Mucosa of descending colon (tissue), 3 donors: ENCODE data around the gene HRH2. TPM values are rescaled to one million over a fixed set of nuclear protein-coding genes. Genes with fewer than 3 reads are reported as not detected.

ENCODE experiments used
- ATAC-seq: fragments of 200-7000 bp; cut with Tn5 transposase; one replicate; pipeline ENCODE4 v1.9.1; 2020; ENCODE audit warnings: mild to moderate bottlenecking, moderate library complexity
- DNase-seq, 3 donors: peaks; one replicate each; pipeline ENCODE4 v3.0.0-alpha.2; 2020
- H3K36me3 ChIP-seq: fragments of 200-600 bp; one replicate; pipeline ENCODE4 v1.8.0; 2021; ENCODE audit warnings: low read depth, mild to moderate bottlenecking
- H3K4me1 ChIP-seq: fragments of 200-600 bp; one replicate; pipeline ENCODE4 v1.8.0; 2021; ENCODE audit warnings: low read depth, mild to moderate bottlenecking
- H3K4me3 ChIP-seq: fragments of 200-600 bp; one replicate; pipeline ENCODE4 v1.8.0; 2021; ENCODE audit warnings: mild to moderate bottlenecking
- H3K9me3 ChIP-seq: fragments of 200-600 bp; one replicate; pipeline ENCODE4 v1.8.0; 2021; ENCODE audit warnings: mild to moderate bottlenecking
- intact Hi-C, 2 donors: fragments of 100-400 bp; cut with DNase I in 1 of 2; cut with micrococcal nuclease in 1 of 2; formaldehyde crosslinking; loops; one replicate each; pipeline versions ENCODE4 v1.11.0 to v1.11.1; 2022; cut with DNase I, micrococcal nuclease
- total RNA-seq, 3 donors: library from RNA; stranded (reverse); fragmentation: NEBNext Ultra II Directional in 2 of 3; extraction: Animal tissue kit (Norgen Biotek cat#: 25700) in 2 of 3; gene quantifications; one replicate each; pipeline versions ENCODE4 v1.2.1 to v1.2.4, GENCODE V29; 2021 to 2023
- TF ChIP-seq, protein P1 (sequence below): fragments of 200-600 bp; IDR thresholded peaks from one replicate; pipeline ENCODE4 v1.8.0; 2022; ENCODE audit warnings: antibody characterized with exemption, mild to moderate bottlenecking
- donor health status: DM: no; HTN: no; CAD: no; lungs with moderate emphysema.
- donor health status: DM: no; HTN: no; CAD: no.
- donor health status: DM: no; HTN: yes; CAD: no.

Gene HRH2
- total RNA-seq, 3 donors from 2014 or later: 0.32 to 3.0 (median 1.3) TPM

DNA sequence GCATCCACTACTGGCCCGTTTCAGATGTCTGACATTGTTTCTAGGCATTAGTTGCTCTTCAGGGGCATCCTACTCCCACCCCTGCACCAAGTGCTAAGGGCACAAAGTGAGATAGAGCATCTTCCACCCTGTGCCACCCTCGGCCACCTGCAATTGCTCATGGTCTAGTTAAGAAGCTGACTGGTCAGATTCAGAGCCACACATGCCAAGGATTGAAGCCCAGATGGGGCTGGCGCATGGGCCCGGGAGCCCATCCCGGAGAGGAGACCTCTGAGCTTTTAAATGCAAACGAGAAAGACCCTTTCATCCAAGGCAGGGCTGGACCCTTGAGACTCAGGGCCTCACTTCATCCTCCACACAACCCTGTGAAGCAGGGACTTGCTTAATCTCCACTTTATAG lies 28.5 kb downstream of the HRH2 start:
- H3K36me3 ChIP-seq: no peaks in the 10 kb centered on the region
- ATAC-seq (no peak), DNase-seq (no peak)
- H3K4me3 ChIP-seq: no peak overlapping the region
- no peaks in the 10 kb centered on the region for H3K9me3 ChIP-seq
- intact Hi-C loops: no loop called here
- TF ChIP-seq, protein P1, sequence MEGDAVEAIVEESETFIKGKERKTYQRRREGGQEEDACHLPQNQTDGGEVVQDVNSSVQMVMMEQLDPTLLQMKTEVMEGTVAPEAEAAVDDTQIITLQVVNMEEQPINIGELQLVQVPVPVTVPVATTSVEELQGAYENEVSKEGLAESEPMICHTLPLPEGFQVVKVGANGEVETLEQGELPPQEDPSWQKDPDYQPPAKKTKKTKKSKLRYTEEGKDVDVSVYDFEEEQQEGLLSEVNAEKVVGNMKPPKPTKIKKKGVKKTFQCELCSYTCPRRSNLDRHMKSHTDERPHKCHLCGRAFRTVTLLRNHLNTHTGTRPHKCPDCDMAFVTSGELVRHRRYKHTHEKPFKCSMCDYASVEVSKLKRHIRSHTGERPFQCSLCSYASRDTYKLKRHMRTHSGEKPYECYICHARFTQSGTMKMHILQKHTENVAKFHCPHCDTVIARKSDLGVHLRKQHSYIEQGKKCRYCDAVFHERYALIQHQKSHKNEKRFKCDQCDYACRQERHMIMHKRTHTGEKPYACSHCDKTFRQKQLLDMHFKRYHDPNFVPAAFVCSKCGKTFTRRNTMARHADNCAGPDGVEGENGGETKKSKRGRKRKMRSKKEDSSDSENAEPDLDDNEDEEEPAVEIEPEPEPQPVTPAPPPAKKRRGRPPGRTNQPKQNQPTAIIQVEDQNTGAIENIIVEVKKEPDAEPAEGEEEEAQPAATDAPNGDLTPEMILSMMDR: no peak
- H3K4me1 ChIP-seq: no peaks in the 10 kb centered on the region

DNA sequence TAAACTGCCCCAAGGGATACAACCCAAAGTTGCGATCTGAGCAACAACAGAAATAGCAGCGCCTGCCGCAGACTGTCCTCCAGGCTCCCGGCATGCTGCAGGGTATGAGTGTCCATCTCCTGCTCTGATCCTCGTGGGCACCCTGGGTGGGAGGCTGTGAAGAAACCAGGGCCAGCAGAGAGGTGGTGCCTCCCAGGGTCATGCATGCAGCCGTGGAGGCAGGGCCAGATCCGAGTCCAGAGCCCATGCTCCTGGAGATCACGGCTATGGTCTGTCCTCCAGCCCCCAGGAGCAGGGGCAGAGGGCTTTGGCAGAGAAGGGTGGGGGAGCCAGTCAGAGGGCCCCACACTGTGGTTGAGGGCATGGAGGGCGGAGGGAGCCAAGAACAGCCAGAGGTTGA lies 29.0 kb downstream of the HRH2 start:
- H3K4me3 ChIP-seq: no peak overlapping the region
- no peaks in the 10 kb centered on the region for H3K4me1 ChIP-seq
- no peaks in the 10 kb centered on the region for H3K36me3 ChIP-seq
- no peak for ATAC-seq
- H3K9me3 ChIP-seq: no peaks in the 10 kb centered on the region
- intact Hi-C loops: no loop called here
- TF ChIP-seq, protein P1: no peak
- no peak for DNase-seq

DNA sequence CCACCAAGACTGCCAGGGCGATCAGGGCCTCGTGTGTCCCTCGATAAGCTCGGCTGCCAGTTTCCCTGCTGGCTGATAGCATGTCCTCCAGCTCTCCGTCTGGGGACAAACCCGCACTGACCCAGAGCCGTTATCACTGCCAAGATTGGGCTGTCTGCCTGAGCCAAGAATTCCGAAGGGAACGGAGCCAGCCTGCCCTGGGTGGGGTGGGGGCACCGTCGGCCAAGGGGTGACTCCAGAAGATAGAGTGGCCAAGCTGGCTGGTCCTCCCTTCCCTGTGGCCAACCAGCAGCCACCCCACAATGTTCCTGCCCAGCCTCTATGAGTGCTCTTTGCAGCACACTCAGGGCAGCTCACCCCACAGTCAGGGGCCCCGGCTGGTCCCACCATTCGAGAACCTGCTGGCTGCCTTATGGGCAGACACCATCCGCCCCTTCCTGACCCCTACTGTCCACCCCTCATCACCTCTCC lies 29.4 kb downstream of the HRH2 start:
- no peak for ATAC-seq
- TF ChIP-seq, protein P1: no peak
- no peaks in the 10 kb centered on the region for H3K36me3 ChIP-seq
- intact Hi-C loops: no loop called here
- DNase-seq: no peak
- H3K9me3 ChIP-seq: no peaks in the 10 kb centered on the region
- no peaks in the 10 kb centered on the region for H3K4me1 ChIP-seq
- H3K4me3 ChIP-seq: no peak overlapping the region

DNA sequence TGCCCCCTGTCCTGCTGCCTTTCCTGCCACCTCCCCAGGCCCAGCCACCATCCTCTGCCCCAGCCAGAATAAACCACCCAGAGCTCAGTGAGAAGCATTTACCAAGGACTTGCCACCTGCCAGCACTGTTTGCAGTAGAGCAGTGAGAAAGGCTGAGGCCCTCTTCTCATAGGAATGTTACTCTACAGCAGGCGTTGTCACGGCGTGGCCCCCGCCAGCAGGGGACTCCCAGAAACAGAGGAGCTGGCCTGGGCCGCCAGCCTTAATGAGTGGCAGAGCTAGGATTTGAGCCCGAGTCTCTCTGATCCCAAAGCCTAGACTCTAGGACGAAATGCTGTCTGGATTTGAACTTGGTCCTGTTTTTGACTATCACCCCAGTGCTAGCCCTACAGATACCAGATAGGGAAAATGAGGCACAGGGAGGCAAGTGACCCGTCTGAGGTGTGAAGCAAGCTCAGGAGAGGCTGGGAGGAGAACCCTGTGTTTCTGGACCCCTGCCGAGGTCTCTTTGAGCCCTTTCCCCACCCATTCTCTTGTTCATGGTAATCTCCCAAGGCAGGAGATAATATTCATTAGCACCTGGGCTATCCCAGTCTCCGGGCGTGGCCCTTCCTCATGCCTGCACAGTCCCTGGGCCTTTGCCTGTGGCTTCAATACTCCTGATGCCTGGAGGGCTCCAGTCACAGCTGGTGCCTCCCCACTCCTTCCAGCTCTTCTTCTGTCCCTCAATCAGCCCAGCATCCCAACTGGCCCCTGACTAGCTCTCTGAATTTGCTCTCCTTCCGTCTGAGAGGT lies 30.7 kb downstream of the HRH2 start:
- no peaks in the 10 kb centered on the region for H3K9me3 ChIP-seq
- intact Hi-C loops: no loop called here
- DNase-seq (no peak), ATAC-seq (no peak)
- no peak overlapping the region for H3K4me3 ChIP-seq
- no peaks in the 10 kb centered on the region for H3K36me3 ChIP-seq
- no peaks in the 10 kb centered on the region for H3K4me1 ChIP-seq
- TF ChIP-seq, protein P1: no peak

DNA sequence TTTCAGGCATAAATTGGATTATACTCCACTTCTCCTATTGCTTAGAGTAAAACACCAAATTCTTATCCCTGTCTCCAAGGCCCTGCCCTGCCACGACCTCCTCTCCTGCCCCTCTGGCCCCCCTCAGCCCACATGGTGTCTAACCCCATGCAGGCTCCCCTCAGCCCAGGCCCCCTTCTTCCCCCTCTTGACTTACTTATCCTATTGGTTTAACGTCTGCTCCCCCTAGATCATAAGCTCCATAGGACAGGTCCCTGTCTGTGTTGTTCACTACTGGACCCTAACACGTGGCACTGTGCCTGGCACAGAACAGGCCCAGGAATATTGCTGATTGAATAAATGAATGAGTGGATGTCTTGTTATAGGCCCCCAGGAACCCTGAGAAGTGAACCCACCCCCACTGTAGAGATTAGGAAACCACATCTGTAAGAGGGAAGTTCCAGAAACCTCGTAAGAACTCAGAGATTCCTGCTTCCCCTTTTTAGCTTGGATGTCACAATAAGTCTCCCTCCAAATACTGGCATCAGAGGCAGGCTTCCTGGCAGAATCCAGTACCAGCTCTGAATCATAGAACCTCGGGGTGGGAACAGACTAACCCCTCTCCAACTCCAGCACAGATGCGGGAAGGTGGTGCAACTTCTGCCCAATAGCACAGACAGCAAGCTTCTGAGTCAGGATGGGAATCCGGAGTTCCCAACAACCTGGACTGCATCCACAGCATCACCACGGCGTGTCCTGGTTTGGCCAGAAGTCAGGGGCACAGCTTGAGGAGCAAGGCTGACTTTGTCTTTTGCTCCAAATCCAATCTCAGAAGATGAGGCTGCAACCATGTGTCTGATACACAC lies 31.5 kb downstream of the HRH2 start:
- TF ChIP-seq, protein P1: no peak
- H3K4me3 ChIP-seq: no peak overlapping the region
- no peaks in the 10 kb centered on the region for H3K4me1 ChIP-seq
- no peaks in the 10 kb centered on the region for H3K9me3 ChIP-seq
- intact Hi-C loops: no loop called here
- no peaks in the 10 kb centered on the region for H3K36me3 ChIP-seq
- ATAC-seq: peak; percentile 32
- no peak for DNase-seq
